Renal cortex interstitium (tissue), 11 donors: ENCODE measurements around the gene FCGR2B. TPM values are rescaled to one million over a fixed set of nuclear protein-coding genes. Genes with fewer than 3 reads are reported as not detected.
"Not testable (repeated sequence)": the region's sequence is repeated elsewhere in the genome, so short reads cannot be mapped to it uniquely, and the experiment has no call there.

ENCODE experiments used
- DNase-seq, 11 donors: peaks; one replicate each; pipeline ENCODE4 v3.0.0-alpha.2; 2013; ENCODE audit warnings: low read depth in 9 of 11, low spot score in 4 of 11; ENCODE audit errors: extremely low read depth in 1 of 11
- polyA plus RNA-seq, 3 donors: library from polyadenylated mRNA; unstranded; fragments of 120-200 nt; gene quantifications; one replicate each; pipeline ENCODE4 v1.2.1, GENCODE V29; 2013; ENCODE audit not compliant: insufficient read length in 3 of 3

The FCGR2B gene
- polyA plus RNA-seq, 3 donors, result 0.38 to 0.73 (median 0.56) TPM

GRCh38 chr1:161691846-161692245 lies 28.9 kb downstream of the FCGR2B start:
- no peak for DNase-seq

- DNase-seq, result not testable (repeated sequence)
Measured at GRCh38 chr1:161693020-161693712, 30.2 kb downstream of the FCGR2B start.

- not testable (repeated sequence) for DNase-seq
Measured at GRCh38 chr1:161698302-161698701, 35.4 kb downstream of the FCGR2B start.

- DNase-seq, result peak in 7 of 11 donors; percentile 4 to 36 (median 13)
Measured at GRCh38 chr1:161702250-161702649, 39.3 kb downstream of the FCGR2B start.

GRCh38 chr1:161705537-161705936 lies 42.6 kb downstream of the FCGR2B start:
- DNase-seq, result no peak

GRCh38 chr1:161706113-161706481 lies 43.2 kb downstream of the FCGR2B start:
- no peak for DNase-seq

- no peak for DNase-seq
Measured at GRCh38 chr1:161706482-161707347, 43.8 kb downstream of the FCGR2B start, which contains the start of gene FCRLA. FCRLA (plus strand) TSS chr1:161707229; CDS start chr1:161707265, 36 bp downstream.

GRCh38 chr1:161707503-161707902 lies 44.6 kb downstream of the FCGR2B start:
- DNase-seq, result no peak

GRCh38 chr1:161709373-161709772 lies 46.4 kb downstream of the FCGR2B start:
- DNase-seq, result no peak

GRCh38 chr1:161710560-161710959 lies 47.6 kb downstream of the FCGR2B start:
- no peak for DNase-seq

- DNase-seq, result no peak
Measured at GRCh38 chr1:161718559-161719324, 55.8 kb downstream of the FCGR2B start.

- DNase-seq, result no peak
Measured at GRCh38 chr1:161719325-161719611, 56.3 kb downstream of the FCGR2B start.

- DNase-seq, result no peak
Measured at GRCh38 chr1:161720422-161720821, 57.5 kb downstream of the FCGR2B start.

GRCh38 chr1:161720956-161721737 lies 58.2 kb downstream of the FCGR2B start, which contains the start of gene FCRLB:
FCRLB (plus strand) TSS chr1:161721544; CDS start chr1:161722673, 1,129 bp downstream.
- no peak for DNase-seq

GRCh38 chr1:161721738-161722343 lies 58.9 kb downstream of the FCGR2B start:
- no peak for DNase-seq

- DNase-seq, result no peak
Measured at GRCh38 chr1:161722406-161722805, 59.5 kb downstream of the FCGR2B start.

- peak in 1 of 11 donors; percentile 35 for DNase-seq
Measured at GRCh38 chr1:161723459-161724141, 60.7 kb downstream of the FCGR2B start.
